ENCODE results near the gene LPAR3.
"Not testable (repeated sequence)": the region's sequence is repeated elsewhere in the genome, so short reads cannot be mapped to it uniquely, and the experiment has no call there.

LPAR3 gene

GRCh38 chr1:84916897-84917296 lies 23.9 kb upstream of the LPAR3 start:
- Histone ChIP-seq H3K9me3 (no peaks in the 10 kb centered on the region), H3K27ac (no peak overlapping the region), H3K4me1 (no peaks in the 10 kb centered on the region), H3K4me3 (no peak overlapping the region), H3K27me3 (peaks cover 0 to 5% of the 10 kb centered on the region in 2 donors), H3K36me3 (no peaks in the 10 kb centered on the region)
- DNase-seq: no peak
- intact Hi-C loops (cut with DNase I; ENCODE audit: low total_unique reads): no loop called here
- TF ChIP-seq CTCF (IDR thresholded peaks at IDR 0.05): no peak

GRCh38 chr1:84913555-84913892 lies 20.5 kb upstream of the LPAR3 start:
- TF ChIP-seq CTCF (IDR thresholded peaks at IDR 0.05): no peak
- no peaks in the 10 kb centered on the region for H3K9me3 ChIP-seq
- no peaks in the 10 kb centered on the region for H3K4me1 ChIP-seq
- H3K36me3 ChIP-seq: no peaks in the 10 kb centered on the region
- intact Hi-C loops (cut with DNase I; ENCODE audit: low total_unique reads): no loop called here
- H3K27ac ChIP-seq: no peak overlapping the region
- H3K4me3 ChIP-seq: no peak overlapping the region
- DNase-seq: no peak
- peaks cover 0 to 5% of the 10 kb centered on the region in 2 donors for H3K27me3 ChIP-seq

GRCh38 chr1:84912726-84913554 lies 19.9 kb upstream of the LPAR3 start:
- no peak for DNase-seq
- H3K27ac ChIP-seq: no peak overlapping the region
- intact Hi-C loops (cut with DNase I; ENCODE audit: low total_unique reads): no loop called here

GRCh38 chr1:84908746-84909464 lies 15.9 kb upstream of the LPAR3 start:
- DNase-seq; H3K4me3 ChIP-seq; H3K27ac ChIP-seq; H3K27me3 ChIP-seq; H3K36me3 ChIP-seq; H3K9me3 ChIP-seq; H3K4me1 ChIP-seq; intact Hi-C loops (cut with DNase I; ENCODE audit: low total_unique reads): not testable (repeated sequence)

More at GRCh38 chr1:84912726-84913554, 19.9 kb upstream of the LPAR3 start:
- no peaks in the 10 kb centered on the region for H3K9me3 ChIP-seq
- no peak overlapping the region for H3K4me3 ChIP-seq
- no peaks in the 10 kb centered on the region for H3K4me1 ChIP-seq
- TF ChIP-seq CTCF (IDR thresholded peaks at IDR 0.05): no peak
- no peaks in the 10 kb centered on the region for H3K27me3 ChIP-seq
- no peaks in the 10 kb centered on the region for H3K36me3 ChIP-seq

GRCh38 chr1:84907095-84907827 lies 14.3 kb upstream of the LPAR3 start:
- intact Hi-C loops (cut with DNase I; ENCODE audit: low total_unique reads): no loop called here
- Histone ChIP-seq H3K9me3 (no peaks in the 10 kb centered on the region), H3K27me3 (no peaks in the 10 kb centered on the region), H3K27ac (no peak overlapping the region), H3K4me3 (no peak overlapping the region), H3K36me3 (no peaks in the 10 kb centered on the region), H3K4me1 (no peaks in the 10 kb centered on the region)
- no peak for TF ChIP-seq CTCF (IDR thresholded peaks at IDR 0.05)
- DNase-seq: no peak

GRCh38 chr1:84902727-84903126 lies 9.7 kb upstream of the LPAR3 start:
- H3K27ac ChIP-seq; intact Hi-C loops (cut with DNase I; ENCODE audit: low total_unique reads); H3K4me1 ChIP-seq; H3K27me3 ChIP-seq; H3K4me3 ChIP-seq; DNase-seq; H3K9me3 ChIP-seq; H3K36me3 ChIP-seq: not testable (repeated sequence)

Data from tibial artery (tissue), 4 donors.